K562 (cell line): ENCODE data around the gene DPM1.

Experiments used
- TCF7L2 ChIP-seq: fragments of 150-350 bp; IDR thresholded peaks from 2 replicates; pipeline ENCODE4 v1.6.1; 2016; ENCODE audit warnings: low read depth, mild to moderate bottlenecking, low read length, moderate library complexity
- ZNF785 ChIP-seq: fragments of 250-450 bp; sonication (Bioruptor Pico); IDR thresholded peaks from 2 replicates; pipeline ENCODE4 v1.4.0; 2020; ENCODE audit warnings: mild to moderate bottlenecking

DNA sequence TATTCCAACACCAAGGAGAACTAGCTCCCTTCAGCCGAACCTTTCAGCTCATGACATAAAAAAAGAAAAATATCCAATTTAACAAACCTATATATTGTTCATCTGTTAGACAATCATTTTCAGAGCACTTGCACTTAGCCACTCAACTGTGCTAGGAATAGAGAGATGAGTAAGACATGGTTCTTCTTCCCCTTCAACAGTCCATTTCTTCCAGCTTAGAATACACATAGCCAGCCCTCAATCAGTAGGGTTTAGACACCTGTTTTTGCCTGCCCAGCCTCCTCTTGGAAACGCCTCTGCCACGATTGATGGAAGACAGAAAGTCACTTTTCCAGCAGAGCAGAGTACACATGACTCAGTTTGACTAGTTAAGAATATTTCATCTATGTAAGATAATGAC, 48.9 kb downstream of the DPM1 start:
- TF ChIP-seq ZNF785 (CRISPR knock-in tag) (no peak), TCF7L2 (no peak)
